ENCODE data around the gene TRIM69. TPM values are rescaled to one million over a fixed set of nuclear protein-coding genes. Genes with fewer than 3 reads are reported as not detected.

The TRIM69 gene
- total and polyA plus RNA-seq, 2 of the 8 experiments (the other 6 are each of a cell fraction or from before 2014, with no cell fraction given) = 4.3 to 6.2 TPM

DNA sequence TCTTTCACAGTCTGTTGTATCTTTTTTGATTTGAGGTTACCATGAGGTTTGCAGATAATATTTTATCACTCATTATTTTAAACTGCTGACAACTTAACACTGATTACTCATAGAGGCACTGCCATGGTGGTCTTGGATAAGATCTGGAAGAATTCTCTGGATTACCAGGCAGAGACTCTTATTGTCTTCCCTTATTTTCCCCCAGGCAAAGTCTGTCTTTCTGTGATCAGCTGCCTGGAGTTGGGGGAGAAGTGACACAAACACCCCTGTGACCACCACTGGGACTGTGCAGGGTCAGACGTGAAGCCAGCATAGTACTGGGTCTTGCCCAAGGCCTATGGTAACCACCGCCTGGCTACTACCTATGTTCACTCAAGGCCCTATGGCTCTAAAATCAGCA, 29.9 kb upstream of the TRIM69 start (continued):
- TF ChIP-seq CREB1 (IDR thresholded peaks at IDR 0.05) (no peak), BRCA1 (IDR thresholded peaks at IDR 0.05; ENCODE audit: low read depth, low read length) (no peak), TEAD4 (IDR thresholded peaks at IDR 0.05; ENCODE audit: low read depth, low read length) (no peak), SUZ12 (IDR thresholded peaks at IDR 0.05; ENCODE audit: low read length) (no peak), ASH2L (IDR thresholded peaks at IDR 0.05; ENCODE audit: low read length) (no peak)
- TF ChIP-seq, protein P1, sequence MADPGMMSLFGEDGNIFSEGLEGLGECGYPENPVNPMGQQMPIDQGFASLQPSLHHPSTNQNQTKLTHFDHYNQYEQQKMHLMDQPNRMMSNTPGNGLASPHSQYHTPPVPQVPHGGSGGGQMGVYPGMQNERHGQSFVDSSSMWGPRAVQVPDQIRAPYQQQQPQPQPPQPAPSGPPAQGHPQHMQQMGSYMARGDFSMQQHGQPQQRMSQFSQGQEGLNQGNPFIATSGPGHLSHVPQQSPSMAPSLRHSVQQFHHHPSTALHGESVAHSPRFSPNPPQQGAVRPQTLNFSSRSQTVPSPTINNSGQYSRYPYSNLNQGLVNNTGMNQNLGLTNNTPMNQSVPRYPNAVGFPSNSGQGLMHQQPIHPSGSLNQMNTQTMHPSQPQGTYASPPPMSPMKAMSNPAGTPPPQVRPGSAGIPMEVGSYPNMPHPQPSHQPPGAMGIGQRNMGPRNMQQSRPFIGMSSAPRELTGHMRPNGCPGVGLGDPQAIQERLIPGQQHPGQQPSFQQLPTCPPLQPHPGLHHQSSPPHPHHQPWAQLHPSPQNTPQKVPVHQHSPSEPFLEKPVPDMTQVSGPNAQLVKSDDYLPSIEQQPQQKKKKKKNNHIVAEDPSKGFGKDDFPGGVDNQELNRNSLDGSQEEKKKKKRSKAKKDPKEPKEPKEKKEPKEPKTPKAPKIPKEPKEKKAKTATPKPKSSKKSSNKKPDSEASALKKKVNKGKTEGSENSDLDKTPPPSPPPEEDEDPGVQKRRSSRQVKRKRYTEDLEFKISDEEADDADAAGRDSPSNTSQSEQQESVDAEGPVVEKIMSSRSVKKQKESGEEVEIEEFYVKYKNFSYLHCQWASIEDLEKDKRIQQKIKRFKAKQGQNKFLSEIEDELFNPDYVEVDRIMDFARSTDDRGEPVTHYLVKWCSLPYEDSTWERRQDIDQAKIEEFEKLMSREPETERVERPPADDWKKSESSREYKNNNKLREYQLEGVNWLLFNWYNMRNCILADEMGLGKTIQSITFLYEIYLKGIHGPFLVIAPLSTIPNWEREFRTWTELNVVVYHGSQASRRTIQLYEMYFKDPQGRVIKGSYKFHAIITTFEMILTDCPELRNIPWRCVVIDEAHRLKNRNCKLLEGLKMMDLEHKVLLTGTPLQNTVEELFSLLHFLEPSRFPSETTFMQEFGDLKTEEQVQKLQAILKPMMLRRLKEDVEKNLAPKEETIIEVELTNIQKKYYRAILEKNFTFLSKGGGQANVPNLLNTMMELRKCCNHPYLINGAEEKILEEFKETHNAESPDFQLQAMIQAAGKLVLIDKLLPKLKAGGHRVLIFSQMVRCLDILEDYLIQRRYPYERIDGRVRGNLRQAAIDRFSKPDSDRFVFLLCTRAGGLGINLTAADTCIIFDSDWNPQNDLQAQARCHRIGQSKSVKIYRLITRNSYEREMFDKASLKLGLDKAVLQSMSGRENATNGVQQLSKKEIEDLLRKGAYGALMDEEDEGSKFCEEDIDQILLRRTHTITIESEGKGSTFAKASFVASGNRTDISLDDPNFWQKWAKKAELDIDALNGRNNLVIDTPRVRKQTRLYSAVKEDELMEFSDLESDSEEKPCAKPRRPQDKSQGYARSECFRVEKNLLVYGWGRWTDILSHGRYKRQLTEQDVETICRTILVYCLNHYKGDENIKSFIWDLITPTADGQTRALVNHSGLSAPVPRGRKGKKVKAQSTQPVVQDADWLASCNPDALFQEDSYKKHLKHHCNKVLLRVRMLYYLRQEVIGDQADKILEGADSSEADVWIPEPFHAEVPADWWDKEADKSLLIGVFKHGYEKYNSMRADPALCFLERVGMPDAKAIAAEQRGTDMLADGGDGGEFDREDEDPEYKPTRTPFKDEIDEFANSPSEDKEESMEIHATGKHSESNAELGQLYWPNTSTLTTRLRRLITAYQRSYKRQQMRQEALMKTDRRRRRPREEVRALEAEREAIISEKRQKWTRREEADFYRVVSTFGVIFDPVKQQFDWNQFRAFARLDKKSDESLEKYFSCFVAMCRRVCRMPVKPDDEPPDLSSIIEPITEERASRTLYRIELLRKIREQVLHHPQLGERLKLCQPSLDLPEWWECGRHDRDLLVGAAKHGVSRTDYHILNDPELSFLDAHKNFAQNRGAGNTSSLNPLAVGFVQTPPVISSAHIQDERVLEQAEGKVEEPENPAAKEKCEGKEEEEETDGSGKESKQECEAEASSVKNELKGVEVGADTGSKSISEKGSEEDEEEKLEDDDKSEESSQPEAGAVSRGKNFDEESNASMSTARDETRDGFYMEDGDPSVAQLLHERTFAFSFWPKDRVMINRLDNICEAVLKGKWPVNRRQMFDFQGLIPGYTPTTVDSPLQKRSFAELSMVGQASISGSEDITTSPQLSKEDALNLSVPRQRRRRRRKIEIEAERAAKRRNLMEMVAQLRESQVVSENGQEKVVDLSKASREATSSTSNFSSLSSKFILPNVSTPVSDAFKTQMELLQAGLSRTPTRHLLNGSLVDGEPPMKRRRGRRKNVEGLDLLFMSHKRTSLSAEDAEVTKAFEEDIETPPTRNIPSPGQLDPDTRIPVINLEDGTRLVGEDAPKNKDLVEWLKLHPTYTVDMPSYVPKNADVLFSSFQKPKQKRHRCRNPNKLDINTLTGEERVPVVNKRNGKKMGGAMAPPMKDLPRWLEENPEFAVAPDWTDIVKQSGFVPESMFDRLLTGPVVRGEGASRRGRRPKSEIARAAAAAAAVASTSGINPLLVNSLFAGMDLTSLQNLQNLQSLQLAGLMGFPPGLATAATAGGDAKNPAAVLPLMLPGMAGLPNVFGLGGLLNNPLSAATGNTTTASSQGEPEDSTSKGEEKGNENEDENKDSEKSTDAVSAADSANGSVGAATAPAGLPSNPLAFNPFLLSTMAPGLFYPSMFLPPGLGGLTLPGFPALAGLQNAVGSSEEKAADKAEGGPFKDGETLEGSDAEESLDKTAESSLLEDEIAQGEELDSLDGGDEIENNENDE (IDR thresholded peaks at IDR 0.05; ENCODE audit: insufficient replicate concordance, low read length) = no peak

All from H1 (cell line).